ENCODE results near the gene OBI1. TPM values are rescaled to one million over a fixed set of nuclear protein-coding genes. Genes with fewer than 3 reads are reported as not detected.

The OBI1 gene
- total RNA-seq, 3 donors from 2014 or later, result 5.2 to 8.1 (median 5.9) TPM

DNA sequence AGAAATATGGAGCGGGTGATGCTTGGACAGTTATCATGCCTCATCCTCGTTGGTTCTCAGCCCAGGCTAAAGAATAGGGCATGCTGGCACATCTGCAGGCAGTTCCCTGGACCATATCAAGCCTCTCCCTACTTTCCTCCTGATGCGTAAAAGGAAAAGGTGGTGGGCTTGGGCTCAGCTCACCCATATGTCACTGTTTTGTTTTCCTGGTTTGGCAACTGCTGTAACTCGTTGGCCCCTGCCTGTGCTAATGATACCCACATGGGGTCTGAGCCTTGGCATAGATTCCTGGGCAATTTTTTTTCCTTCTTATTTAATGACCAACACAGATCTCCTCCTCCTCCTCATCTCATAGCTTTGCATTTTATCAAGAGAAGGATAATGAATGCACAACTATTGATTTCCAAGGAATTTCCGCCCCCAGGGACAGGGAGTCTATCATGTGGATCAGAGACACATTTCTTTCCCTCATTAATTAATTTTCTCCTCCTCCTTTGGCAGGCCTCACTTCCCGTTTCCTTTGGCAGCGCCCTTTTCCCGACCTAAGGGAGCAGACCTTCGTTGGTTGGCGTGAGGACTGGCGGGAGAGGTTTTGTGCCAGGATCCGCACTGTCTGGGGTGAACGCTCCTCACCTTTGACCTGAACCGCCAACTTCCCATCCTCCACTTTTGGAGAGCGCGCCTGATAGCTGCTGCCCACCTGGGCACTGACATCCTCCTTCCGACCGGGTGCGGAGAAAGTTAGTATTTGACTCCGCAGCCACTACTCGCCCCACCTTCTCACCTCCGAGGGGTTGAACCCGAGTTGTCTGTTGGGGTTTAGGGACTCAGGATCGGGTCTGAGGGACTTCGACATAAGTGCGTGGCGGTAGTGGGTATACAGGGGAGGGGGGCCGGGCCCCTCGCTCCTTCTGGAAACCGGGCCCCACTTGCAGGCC lies 52.2 kb downstream of the OBI1 start:
- Histone ChIP-seq H3K9me3 (no peaks in the 10 kb centered on the region), H3K4me1 (ENCODE audit: low read depth) (peaks cover 19% of the 10 kb centered on the region), H3K4me3 (no peak overlapping the region), H3K36me3 (ENCODE audit: low read depth) (no peaks in the 10 kb centered on the region)
- DNase-seq, result no peak
- TF ChIP-seq, protein P1, sequence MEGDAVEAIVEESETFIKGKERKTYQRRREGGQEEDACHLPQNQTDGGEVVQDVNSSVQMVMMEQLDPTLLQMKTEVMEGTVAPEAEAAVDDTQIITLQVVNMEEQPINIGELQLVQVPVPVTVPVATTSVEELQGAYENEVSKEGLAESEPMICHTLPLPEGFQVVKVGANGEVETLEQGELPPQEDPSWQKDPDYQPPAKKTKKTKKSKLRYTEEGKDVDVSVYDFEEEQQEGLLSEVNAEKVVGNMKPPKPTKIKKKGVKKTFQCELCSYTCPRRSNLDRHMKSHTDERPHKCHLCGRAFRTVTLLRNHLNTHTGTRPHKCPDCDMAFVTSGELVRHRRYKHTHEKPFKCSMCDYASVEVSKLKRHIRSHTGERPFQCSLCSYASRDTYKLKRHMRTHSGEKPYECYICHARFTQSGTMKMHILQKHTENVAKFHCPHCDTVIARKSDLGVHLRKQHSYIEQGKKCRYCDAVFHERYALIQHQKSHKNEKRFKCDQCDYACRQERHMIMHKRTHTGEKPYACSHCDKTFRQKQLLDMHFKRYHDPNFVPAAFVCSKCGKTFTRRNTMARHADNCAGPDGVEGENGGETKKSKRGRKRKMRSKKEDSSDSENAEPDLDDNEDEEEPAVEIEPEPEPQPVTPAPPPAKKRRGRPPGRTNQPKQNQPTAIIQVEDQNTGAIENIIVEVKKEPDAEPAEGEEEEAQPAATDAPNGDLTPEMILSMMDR (IDR thresholded peaks at IDR 0.05), result no peak
- ATAC-seq, result no peak
- intact Hi-C loops (cut with DNase I, micrococcal nuclease), result no loop called here

DNA sequence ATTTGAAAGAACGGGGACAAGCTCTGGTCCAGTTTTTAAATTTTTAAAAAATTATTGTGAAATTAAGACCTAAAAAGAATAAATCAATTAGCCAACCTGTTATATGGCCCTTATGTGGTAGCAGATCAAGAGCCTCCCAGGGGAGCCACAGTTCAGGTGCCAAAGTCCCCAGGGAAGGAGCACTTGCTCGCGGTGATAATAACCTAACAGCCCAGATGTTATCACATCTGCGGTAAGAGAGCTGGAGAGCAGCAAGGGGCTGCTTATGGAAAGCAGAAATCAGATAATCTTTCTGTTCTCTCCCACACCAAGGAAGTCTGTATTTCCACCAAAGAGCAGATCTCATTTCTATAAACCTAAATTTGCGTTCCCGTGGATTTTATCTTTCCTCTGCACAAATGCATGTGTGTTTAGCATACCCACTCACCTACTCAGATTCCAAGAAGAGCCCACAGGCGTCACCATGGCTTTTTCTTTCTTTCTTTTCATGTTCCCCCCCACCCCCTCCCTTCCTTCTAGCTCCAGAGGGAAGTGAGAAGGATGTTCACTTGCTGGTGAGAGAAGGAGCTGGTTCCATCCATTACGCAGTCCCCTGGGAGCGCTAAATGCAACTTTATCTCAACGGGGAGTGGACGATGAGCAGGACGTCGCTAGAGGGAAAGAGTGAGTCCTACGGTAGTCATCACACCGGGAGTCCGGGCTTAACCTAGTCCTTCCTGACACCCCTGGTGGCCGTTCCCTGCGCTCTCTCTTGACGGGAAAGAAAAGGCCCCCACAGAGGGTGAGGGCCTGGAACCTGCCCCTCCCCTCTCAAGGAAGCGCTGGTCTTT lies 54.0 kb downstream of the OBI1 start:
- intact Hi-C loops (cut with DNase I, micrococcal nuclease), result no loop called here
- Histone ChIP-seq H3K9me3 (no peaks in the 10 kb centered on the region), H3K4me1 (ENCODE audit: low read depth) (peaks cover 24% of the 10 kb centered on the region), H3K4me3 (no peak overlapping the region), H3K36me3 (ENCODE audit: low read depth) (no peaks in the 10 kb centered on the region)
- TF ChIP-seq, protein P1 (IDR thresholded peaks at IDR 0.05), result no peak
- no peak for DNase-seq
- ATAC-seq, result no peak

DNA sequence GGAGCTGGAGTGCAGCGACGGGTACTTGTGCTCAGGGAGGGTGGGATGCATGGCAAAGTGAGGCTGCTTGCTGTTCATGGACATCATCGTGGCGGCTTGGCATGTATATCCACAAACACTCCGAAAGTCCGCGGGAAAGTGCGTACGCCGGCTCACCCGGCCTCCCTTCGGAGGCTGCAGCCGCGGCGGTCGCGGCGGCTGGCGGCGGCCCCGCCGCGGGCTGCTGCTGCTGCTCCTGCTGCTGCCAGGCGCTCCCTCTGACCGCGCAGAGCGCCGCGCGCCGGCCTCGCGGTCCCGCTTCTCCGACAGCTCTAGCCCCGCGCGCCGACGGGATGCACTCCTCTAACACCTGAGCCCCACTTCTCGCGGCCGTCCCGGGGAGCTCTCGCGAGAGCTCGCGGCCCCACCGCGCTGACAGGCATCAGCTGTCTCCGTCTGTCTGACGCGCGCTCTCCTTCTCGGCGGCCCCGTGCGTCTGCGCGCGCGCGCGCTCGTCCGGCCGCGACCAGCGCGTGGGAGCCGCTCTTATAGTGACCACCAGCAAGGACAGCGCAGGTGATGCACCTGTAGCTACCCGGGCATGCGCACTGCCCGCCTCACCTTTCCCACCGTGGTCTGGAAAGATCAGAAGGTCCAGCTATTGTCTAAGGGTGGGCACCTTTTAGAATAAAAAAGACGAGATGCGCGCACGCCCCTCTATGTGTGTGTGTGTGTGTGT lies 55.6 kb downstream of the OBI1 start, which contains the start of gene POU4F1:
Gene POU4F1 (minus strand): TSS at position 313 of the 718 bp plus-strand sequence. CDS start 226 bp downstream, at position 87.
- Histone ChIP-seq H3K4me1 (ENCODE audit: low read depth) (peaks cover 17% of the 10 kb centered on the region), H3K36me3 (ENCODE audit: low read depth) (no peaks in the 10 kb centered on the region), H3K9me3 (no peaks in the 10 kb centered on the region), H3K4me3 (no peak within 1 kb of the TSS)
- TF ChIP-seq, protein P1 (IDR thresholded peaks at IDR 0.05), result no peak
- intact Hi-C loops (cut with DNase I, micrococcal nuclease), result no loop called here
- DNase-seq (peak; percentile 65 to 82 (median 75)), ATAC-seq (peak; percentile 82)

DNA sequence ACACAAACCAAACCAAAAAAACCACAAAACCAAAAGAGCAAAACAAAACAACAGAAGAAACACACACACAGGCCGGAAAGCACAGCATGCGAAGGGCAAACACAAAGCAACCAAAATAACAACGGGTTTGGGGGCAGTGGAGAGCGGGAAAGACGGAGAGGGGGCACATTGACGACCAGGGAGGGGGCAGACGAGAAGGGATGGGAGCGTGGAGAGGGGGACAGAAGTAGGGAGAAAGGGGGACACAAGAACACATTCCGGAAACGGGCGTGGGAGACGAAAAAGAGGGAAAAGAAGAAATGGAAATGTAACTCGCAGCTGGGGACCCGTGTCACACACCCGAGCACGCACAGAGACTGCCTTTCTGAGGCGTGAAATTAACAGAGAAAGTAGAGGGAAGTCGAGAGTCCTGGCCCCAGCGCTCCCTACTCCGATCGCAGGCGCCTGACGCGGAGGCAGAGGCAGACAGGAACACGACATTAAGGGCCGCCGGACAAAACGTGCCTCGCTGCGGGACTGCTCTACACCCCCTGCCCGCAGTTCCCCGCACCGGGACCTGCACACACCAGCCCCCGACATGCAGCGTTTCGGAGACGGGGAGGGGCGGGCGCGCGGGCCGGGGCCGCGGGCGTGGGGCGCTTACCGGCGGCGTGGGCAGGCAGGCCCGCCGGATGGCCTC lies 56.3 kb downstream of the OBI1 start:
- intact Hi-C loops (cut with DNase I, micrococcal nuclease), result no loop called here
- Histone ChIP-seq H3K36me3 (ENCODE audit: low read depth) (no peaks in the 10 kb centered on the region), H3K9me3 (no peaks in the 10 kb centered on the region), H3K4me3 (no peak overlapping the region), H3K4me1 (ENCODE audit: low read depth) (peaks cover 17% of the 10 kb centered on the region)
- TF ChIP-seq, protein P1 (IDR thresholded peaks at IDR 0.05), result no peak
- peak; percentile 42 for ATAC-seq
- no peak for DNase-seq
